ENCODE results near the gene PLEKHH1. TPM values are rescaled to one million over a fixed set of nuclear protein-coding genes. Genes with fewer than 3 reads are reported as not detected.

PLEKHH1 gene
- total RNA-seq, 2 donors from 2014 or later: 32.7 to 54.7 TPM

GRCh38 chr14:67581643-67582042, 48.6 kb downstream of the PLEKHH1 start:
- 90 to 100% methylated on average over 1 of the region's 1 CpG for WGBS, 2 donors
- TF ChIP-seq CTCF (IDR thresholded peaks at IDR 0.05): no peak
- TF ChIP-seq POLR2A (IDR thresholded peaks at IDR 0.05): no peak
- no peaks in the 10 kb centered on the region for H3K9me3 ChIP-seq
- H3K4me3 ChIP-seq: no peak overlapping the region
- intact Hi-C loops (cut with DNase I): loop anchor here (10.0 kb wide), 1 partner anchor 123 kb away; the partner anchor contains the start of gene RDH12
- peaks cover 6% of the 10 kb centered on the region for H3K4me1 ChIP-seq
- H3K36me3 ChIP-seq (replicated peaks in 1 of 2; ENCODE audit: insufficient read depth in 1 of 2, low read depth in 2 of 2): peaks cover 0 to 19% of the 10 kb centered on the region in 2 donors
- no peak overlapping the region for H3K27ac ChIP-seq
- DNase-seq (no peak), ATAC-seq (no peak)
- H3K27me3 ChIP-seq: no peaks in the 10 kb centered on the region

GRCh38 chr14:67582061-67582460, 49.0 kb downstream of the PLEKHH1 start:
- Histone ChIP-seq H3K4me1 (peaks cover 3% of the 10 kb centered on the region), H3K27me3 (no peaks in the 10 kb centered on the region), H3K9me3 (no peaks in the 10 kb centered on the region), H3K36me3 (replicated peaks in 1 of 2; ENCODE audit: insufficient read depth in 1 of 2, low read depth in 2 of 2) (peaks cover 0 to 20% of the 10 kb centered on the region in 2 donors), H3K4me3 (no peak overlapping the region), H3K27ac (no peak overlapping the region)
- ATAC-seq: no peak
- WGBS, 2 donors: 86% methylated on average over 7 of the region's 7 CpGs
- TF ChIP-seq CTCF (IDR thresholded peaks at IDR 0.05): no peak
- TF ChIP-seq POLR2A (IDR thresholded peaks at IDR 0.05): no peak
- intact Hi-C loops (cut with DNase I): loop anchor here (10.0 kb wide), 1 partner anchor 123 kb away; the partner anchor contains the start of gene RDH12
- DNase-seq: no peak

GRCh38 chr14:67583711-67584644, 50.9 kb downstream of the PLEKHH1 start:
- no peaks in the 10 kb centered on the region for H3K4me1 ChIP-seq
- TF ChIP-seq POLR2A (IDR thresholded peaks at IDR 0.05) (no peak), CTCF (IDR thresholded peaks at IDR 0.05) (peak; percentile 37 to 74 (median 63))
- no peaks in the 10 kb centered on the region for H3K9me3 ChIP-seq
- peak in 3 of 4 donors; percentile 46 to 60 (median 53) for DNase-seq
- H3K27me3 ChIP-seq: no peaks in the 10 kb centered on the region
- WGBS, 2 donors: 94 to 97% methylated on average over 4 to 6 of the region's 6 CpGs
- ATAC-seq: peak; percentile 74
- H3K4me3 ChIP-seq: no peak overlapping the region
- H3K36me3 ChIP-seq (replicated peaks in 1 of 2; ENCODE audit: insufficient read depth in 1 of 2, low read depth in 2 of 2): peaks cover 0 to 26% of the 10 kb centered on the region in 2 donors
- H3K27ac ChIP-seq: no peak overlapping the region
- intact Hi-C loops (cut with DNase I): loop anchor here (10.0 kb wide), 1 partner anchor 121 kb away; the partner anchor contains the start of gene RDH12

GRCh38 chr14:67584978-67585377, 51.9 kb downstream of the PLEKHH1 start:
- no peak for TF ChIP-seq POLR2A (IDR thresholded peaks at IDR 0.05)
- TF ChIP-seq CTCF (IDR thresholded peaks at IDR 0.05): no peak
- no peak overlapping the region for H3K4me3 ChIP-seq
- ATAC-seq (no peak), DNase-seq (no peak)
- no peaks in the 10 kb centered on the region for H3K9me3 ChIP-seq
- intact Hi-C loops (cut with DNase I): loop anchor here (10.0 kb wide), 1 partner anchor 120 kb away; the partner anchor contains the start of gene RDH12
- 100% methylated on average over 3 of the region's 3 CpGs for WGBS, 2 donors
- H3K27me3 ChIP-seq: no peaks in the 10 kb centered on the region
- H3K4me1 ChIP-seq: no peaks in the 10 kb centered on the region
- no peak overlapping the region for H3K27ac ChIP-seq
- H3K36me3 ChIP-seq (replicated peaks in 1 of 2; ENCODE audit: insufficient read depth in 1 of 2, low read depth in 2 of 2): peaks cover 0 to 27% of the 10 kb centered on the region in 2 donors
